H1 (cell line): ENCODE data around the gene DEGS2. TPM values are rescaled to one million over a fixed set of nuclear protein-coding genes. Genes with fewer than 3 reads are reported as not detected.

ENCODE experiments used
- CTCF ChIA-PET: fragments of 300-600 bp; sonication (Branson Sonifier 250); formaldehyde crosslinking; loops from one replicate; lab custom pipeline; 2021; ENCODE audit not compliant: partially characterized antibody; lab: Charles Lee
- POLR2A ChIA-PET: fragments of 300-600 bp; sonication (Branson Sonifier 250); formaldehyde crosslinking; loops from one replicate; lab custom pipeline; 2021; ENCODE audit warnings: inconsistent platforms; ENCODE audit not compliant: partially characterized antibody; lab: Charles Lee
- DNase-seq, 2 experiments: peaks; one replicate each; pipeline versions ENCODE4 v3.0.0 to v3.0.0-alpha.2; 2010 to 2022; ENCODE audit warnings: low spot score in 2 of 2, low read depth in 1 of 2, mixed read lengths in 1 of 2
- FAIRE-seq: peaks from 2 replicates; lab custom pipeline; 2011; peaks lifted over from hg19 to GRCh38; lab: Jason Lieb, UNC
- H2AFZ ChIP-seq: 2 replicates; pipeline ENCODE4 v1.8.1; 2012; ENCODE audit warnings: low read length, inconsistent platforms
- H2AK5ac ChIP-seq: 2 replicates; pipeline ENCODE4 v1.6.1; 2013; ENCODE audit warnings: low read depth, low read length
- H2BK120ac ChIP-seq: replicated peaks from 2 replicates; pipeline ENCODE3; 2013; ENCODE audit warnings: low read depth, low read length, inconsistent platforms
- H2BK12ac ChIP-seq: 2 replicates; pipeline ENCODE4 v1.6.1; 2013; ENCODE audit warnings: low read depth, low read length
- H2BK15ac ChIP-seq: 2 replicates; pipeline ENCODE4 v1.6.1; 2013; ENCODE audit warnings: low read length
- H2BK20ac ChIP-seq: 2 replicates; pipeline ENCODE4 v1.6.1; 2013; ENCODE audit warnings: low read length
- H2BK5ac ChIP-seq: 2 replicates; pipeline ENCODE4 v1.6.1; 2013; ENCODE audit warnings: low read depth, low read length
- H3K14ac ChIP-seq: 2 replicates; pipeline ENCODE4 v1.6.1; 2013; ENCODE audit warnings: inconsistent platforms; ENCODE audit not compliant: insufficient read length
- H3K18ac ChIP-seq: 2 replicates; pipeline ENCODE4 v1.6.1; 2013; ENCODE audit warnings: low read length; ENCODE audit errors: extremely low read depth
- H3K23ac ChIP-seq: 2 replicates; pipeline ENCODE4 v1.6.1; 2013; ENCODE audit warnings: inconsistent platforms; ENCODE audit not compliant: insufficient read length
- H3K23me2 ChIP-seq: 2 replicates; pipeline ENCODE4 v1.6.1; 2013; ENCODE audit warnings: low read depth, low read length
- H3K27ac ChIP-seq: 2 replicates; pipeline ENCODE4 v1.6.1; 2011; ENCODE audit warnings: low read depth, low read length, inconsistent platforms
- H3K27me3 ChIP-seq, 4 experiments: replicated peaks in 1 of 4; 1 replicate in 1 of 4; 2 replicates in 3 of 4; pipeline versions ENCODE4 v1.6.1 to v1.8.1; 2011 to 2013; ENCODE audit warnings: low read length in 3 of 4, mild to moderate bottlenecking in 3 of 4, inconsistent platforms in 2 of 4, mixed read lengths in 2 of 4, moderate library complexity in 1 of 4; ENCODE audit not compliant: control insufficient read depth in 3 of 4, insufficient read depth in 3 of 4; ENCODE audit errors: extremely low read depth in 1 of 4
- H3K36me3 ChIP-seq, 4 experiments: 2 replicates each; pipeline versions ENCODE4 v1.6.1 to v1.8.1; 2011 to 2013; ENCODE audit warnings: mild to moderate bottlenecking in 4 of 4, low read length in 3 of 4, moderate library complexity in 2 of 4, control low read depth in 1 of 4, inconsistent platforms in 1 of 4; ENCODE audit not compliant: insufficient read depth in 4 of 4, control insufficient read depth in 2 of 4
- H3K4ac ChIP-seq: replicated peaks from 2 replicates; pipeline ENCODE3; 2013; ENCODE audit warnings: low read length, low read depth, mixed read lengths, inconsistent platforms; ENCODE audit not compliant: insufficient read length
- H3K4me1 ChIP-seq, 4 experiments: replicated peaks in 1 of 4; 1 replicate in 1 of 4; 2 replicates in 3 of 4; pipeline versions ENCODE4 v1.6.1 to v1.8.1; 2011 to 2013; ENCODE audit warnings: low read length in 3 of 4, inconsistent platforms in 2 of 4, mixed read lengths in 1 of 4; ENCODE audit not compliant: insufficient read depth in 4 of 4, control insufficient read depth in 3 of 4
- H3K4me2 ChIP-seq, 2 experiments: 2 replicates each; pipeline versions ENCODE4 v1.6.1 to v1.8.1; 2011 to 2013; ENCODE audit warnings: low read depth in 2 of 2, low read length in 2 of 2, control low read depth in 1 of 2, inconsistent platforms in 1 of 2, mild to moderate bottlenecking in 1 of 2; ENCODE audit not compliant: insufficient read depth in 1 of 2
- H3K4me3 ChIP-seq, 4 experiments: fragments of 200-600, 300-600 bp in 1 of 4; sonication (generic), shearing (Covaris generic), sonication (Bioruptor Twin) in 1 of 4; 2 replicates each; pipeline versions ENCODE4 v1.5.1 to v1.8.1; 2011 to 2016; ENCODE audit warnings: low read length in 4 of 4, low read depth in 3 of 4, control low read depth in 2 of 4, inconsistent platforms in 2 of 4, mild to moderate bottlenecking in 2 of 4, mixed read lengths in 1 of 4, moderate library complexity in 1 of 4; ENCODE audit not compliant: insufficient read depth in 2 of 4; ENCODE audit errors: extremely low read depth in 1 of 4
- H3K56ac ChIP-seq: replicated peaks from 2 replicates; pipeline ENCODE3; 2013; ENCODE audit warnings: low read depth, mild to moderate bottlenecking, mixed read lengths, low read length, inconsistent platforms; ENCODE audit not compliant: insufficient read length
- H3K79me1 ChIP-seq: 2 replicates; pipeline ENCODE4 v1.6.1; 2013; ENCODE audit warnings: low read depth, low read length, control low read depth
- H3K79me2 ChIP-seq, 2 experiments: 2 replicates each; pipeline versions ENCODE4 v1.6.1 to v1.8.1; 2012 to 2013; ENCODE audit warnings: low read length in 2 of 2, mild to moderate bottlenecking in 2 of 2, inconsistent platforms in 1 of 2; ENCODE audit not compliant: insufficient read depth in 2 of 2, control insufficient read depth in 1 of 2
- H3K9ac ChIP-seq, 4 experiments: replicated peaks in 1 of 4; 1 replicate in 1 of 4; 2 replicates in 3 of 4; pipeline versions ENCODE4 v1.6.1 to v1.8.1; 2011 to 2013; ENCODE audit warnings: low read depth in 3 of 4, low read length in 3 of 4, control low read depth in 2 of 4, mild to moderate bottlenecking in 2 of 4, moderate library complexity in 2 of 4, inconsistent platforms in 1 of 4; ENCODE audit errors: extremely low read depth in 1 of 4
- H3K9me3 ChIP-seq, 2 experiments: 2 replicates each; pipeline versions ENCODE4 v1.6.1 to v1.8.1; 2012 to 2013; ENCODE audit warnings: mild to moderate bottlenecking in 2 of 2, moderate library complexity in 2 of 2, control low read depth in 1 of 2, inconsistent platforms in 1 of 2, low read depth in 1 of 2, low read length in 1 of 2, mixed read lengths in 1 of 2; ENCODE audit not compliant: insufficient read depth in 2 of 2
- H4K20me1 ChIP-seq, 2 experiments: replicated peaks in 1 of 2; 2 replicates each; pipeline versions ENCODE3 to v1.8.1; 2011 to 2013; ENCODE audit warnings: inconsistent platforms in 2 of 2, low read length in 2 of 2, mild to moderate bottlenecking in 1 of 2; ENCODE audit not compliant: insufficient read depth in 2 of 2, control insufficient read depth in 1 of 2
- H4K5ac ChIP-seq: 2 replicates; pipeline ENCODE4 v1.6.1; 2013; ENCODE audit warnings: low read length, low read depth, mixed read lengths, inconsistent platforms; ENCODE audit not compliant: insufficient read length
- H4K8ac ChIP-seq: 2 replicates; pipeline ENCODE4 v1.8.0; 2013; ENCODE audit warnings: mild to moderate bottlenecking, moderate library complexity, low read length, inconsistent platforms; ENCODE audit not compliant: insufficient read depth; ENCODE audit errors: extremely low read depth
- H4K91ac ChIP-seq: replicated peaks from 2 replicates; pipeline ENCODE3; 2013; ENCODE audit warnings: low read length, mixed read lengths, inconsistent platforms; ENCODE audit not compliant: insufficient read length
- ASH2L ChIP-seq: fragments of 200-600, 300-600 bp; sonication (generic); IDR thresholded peaks from one replicate; pipeline ENCODE4 v1.7.1; 2017; ENCODE audit warnings: low read length
- BACH1 ChIP-seq: IDR thresholded peaks from 2 replicates; pipeline ENCODE4 v1.6.1; 2012; ENCODE audit warnings: low read length, improper control_type of control experiment
- CEBPB ChIP-seq: IDR thresholded peaks from 2 replicates; pipeline ENCODE4 v1.6.1; 2012; ENCODE audit warnings: low read depth, low read length
- CTBP2 ChIP-seq: IDR thresholded peaks from 2 replicates; pipeline ENCODE4 v1.7.0; 2011; ENCODE audit warnings: borderline replicate concordance, mild to moderate bottlenecking, moderate library complexity, mixed read lengths, low read length; ENCODE audit not compliant: insufficient read depth, insufficient read length
- GABPA ChIP-seq: IDR thresholded peaks from 2 replicates; pipeline ENCODE4 v1.6.1; 2011; ENCODE audit warnings: mild to moderate bottlenecking, low read length, moderate library complexity, borderline replicate concordance; ENCODE audit not compliant: insufficient read depth
- JUN ChIP-seq: IDR thresholded peaks from 2 replicates; pipeline ENCODE4 v1.6.1; 2011; ENCODE audit warnings: low read depth, mild to moderate bottlenecking, improper control_type of control experiment, low read length
- JUND ChIP-seq: IDR thresholded peaks from 2 replicates; pipeline ENCODE4 v1.6.1; 2011; ENCODE audit warnings: mild to moderate bottlenecking, improper control_type of control experiment, low read length
- NANOG ChIP-seq: IDR thresholded peaks from 2 replicates; pipeline ENCODE4 v1.6.1; 2011; ENCODE audit warnings: low read length, low read depth, mild to moderate bottlenecking, inconsistent platforms; ENCODE audit not compliant: insufficient read depth, poor library complexity, severe bottlenecking
- WGBS, 2 experiments: shearing (Covaris generic) in 1 of 2; methylation state at CpG; one replicate each; pipeline versions ENCODE4 v1.1.6 to v1.1.7; 2013 to 2015; ENCODE audit warnings: low lambda C conversion rate in 2 of 2, mixed read lengths in 2 of 2, inconsistent platforms in 1 of 2, low coverage in 1 of 2, missing lambda C conversion rate in 1 of 2; ENCODE audit not compliant: insufficient replicate concordance in 2 of 2, insufficient coverage in 1 of 2, insufficient read length in 1 of 2; ENCODE audit errors: extremely low coverage in 1 of 2, missing lambda C conversion rate in 1 of 2; 5-methylcytosine and 5-hydroxymethylcytosine counted together
- polyA plus RNA-seq, 7 experiments: library from polyadenylated mRNA; depleted of rRNA in 3 of 7; stranded (reverse) in 5 of 7; unstranded in 2 of 7; fragments of >200 nt in 5 of 7; fragments of 200-250 nt in 2 of 7; gene quantifications; 1 replicate in 5 of 7; 2 replicates in 1 of 7; 4 replicates in 1 of 7; pipeline versions ENCODE4 v1.2.1 to v1.2.3, GENCODE V29; 2011 to 2013; ENCODE audit warnings: missing spikeins in 2 of 7, mixed read lengths in 2 of 7
- total RNA-seq: library from RNA; stranded (reverse); fragmentation: NEBNext Ultra II Directional; extraction: Animal tissue kit (Norgen Biotek cat#: 25700); gene quantifications from 2 replicates; pipeline ENCODE4 v1.2.1, GENCODE V29; 2021
- TF ChIP-seq, protein P1 (sequence below), 3 experiments: IDR thresholded peaks; 1 replicate in 2 of 3; 2 replicates in 1 of 3; pipeline versions ENCODE4 v1.5.1 to v1.6.1; 2011; ENCODE audit warnings: low read length in 3 of 3, mild to moderate bottlenecking in 3 of 3, inconsistent platforms in 2 of 3, low read depth in 1 of 3, moderate library complexity in 1 of 3; ENCODE audit not compliant: insufficient read depth in 1 of 3; ENCODE audit errors: control extremely low read depth in 1 of 3

Gene DEGS2
- total and polyA plus RNA-seq, 2 of the 8 experiments (the other 6 are each of a cell fraction or from before 2014, with no cell fraction given), result 0.61 to 0.82 TPM

DNA sequence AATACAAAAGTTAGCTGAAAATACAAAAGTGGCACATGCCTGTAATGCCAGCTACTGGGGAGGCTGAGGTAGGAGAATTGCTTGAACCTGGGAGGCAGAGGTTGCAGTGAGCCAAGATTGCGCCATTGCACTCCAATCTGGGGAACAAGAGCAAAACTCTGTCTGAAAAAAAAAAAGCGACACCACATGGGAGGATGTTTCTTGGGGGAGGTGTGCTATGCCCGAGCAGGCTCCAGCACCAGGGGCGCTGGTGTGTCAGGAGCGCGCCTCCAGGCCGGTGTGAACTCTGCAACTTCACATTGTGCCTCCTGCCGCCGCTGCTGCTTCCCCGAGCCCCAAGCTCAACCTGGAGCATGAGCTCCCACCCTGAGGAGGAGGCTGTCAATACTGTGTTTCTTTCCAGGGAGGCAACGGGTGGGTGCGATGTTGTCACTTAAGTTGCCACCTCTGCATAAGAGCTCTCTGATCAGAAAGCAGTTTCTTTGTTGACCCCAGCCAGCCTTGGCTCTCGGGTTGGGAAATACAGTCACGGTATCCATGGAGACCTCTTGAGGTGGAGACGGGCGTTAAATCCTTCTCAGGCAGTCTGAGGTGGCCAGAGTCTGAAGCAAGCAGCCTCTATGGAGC, 18.9 kb downstream of the DEGS2 start:
- Histone ChIP-seq H3K23me2 (no peaks in the 10 kb centered on the region), H2AK5ac (no peak overlapping the region), H3K79me2 (no peaks in the 10 kb centered on the region), H3K79me1 (peaks cover 3% of the 10 kb centered on the region; the same call in 1 of the 2 replicates), H4K91ac (no peak overlapping the region), H3K9me3 (no peaks in the 10 kb centered on the region), H2AFZ (no peak overlapping the region), H3K4me3 (no peak overlapping the region), H3K36me3 (0 out of 8 replicates have a peak, but pooled peaks cover 0 to 3% (median 0%) of the 10 kb centered on the region in 4 experiments), H2BK120ac (no peak overlapping the region), H2BK12ac (0 out of 2 replicates have a peak overlapping the region, but pooled peaks have one; percentile 7), H3K27me3 (no peaks in the 10 kb centered on the region; a peak in 1 of 7 replicates), H3K18ac (no peak overlapping the region; the same call in 1 of the 2 replicates), H3K4me2 (peak overlapping the region; percentile 9 to 23; a peak in 3 of 4 replicates), H3K4ac (no peak overlapping the region), H3K23ac (no peak overlapping the region), H4K8ac (no peak overlapping the region), H2BK15ac (no peak overlapping the region), H4K5ac (no peak overlapping the region), H3K4me1 (peaks cover 0 to 6% (median 5%) of the 10 kb centered on the region in 4 experiments; a peak in 5 of 7 replicates), H4K20me1 (peaks cover 0 to 9% of the 10 kb centered on the region in 2 experiments), H3K27ac (no peak overlapping the region; the same call in 1 of the 2 replicates), H2BK20ac (no peak overlapping the region), H3K56ac (no peak overlapping the region), H2BK5ac (0 out of 2 replicates have a peak overlapping the region, but pooled peaks have one; percentile 2), H3K9ac (no peak overlapping the region; a peak in 1 of 7 replicates), H3K14ac (no peak overlapping the region)
- WGBS, 2 experiments, result 52% methylated on average over 16 of the region's 16 CpGs; no CpG with 5 or more reads in 1 of the 2 experiments
- FAIRE-seq, result peak; percentile 24
- DNase-seq, result peak; percentile 58 to 78
- ChIA-PET POLR2A (interaction anchor here (1.2 kb wide), 1 partner anchor 15 kb away, joined by 4 read pairs; no protein-coding TSS in a partner anchor), CTCF (interaction anchor here (0.6 to 22.9 kb wide), 14 partner anchors 9 to 234 kb away, joined by 3 to 307 read pairs (median 6); partner anchors contain the start of gene DEGS2)
- TF ChIP-seq CTBP2, result no peak
- TF ChIP-seq JUND, result no peak
- peak; percentile 28; the same call in 1 of the 2 replicates for TF ChIP-seq GABPA
- no peak for TF ChIP-seq NANOG
- TF ChIP-seq, protein P1, sequence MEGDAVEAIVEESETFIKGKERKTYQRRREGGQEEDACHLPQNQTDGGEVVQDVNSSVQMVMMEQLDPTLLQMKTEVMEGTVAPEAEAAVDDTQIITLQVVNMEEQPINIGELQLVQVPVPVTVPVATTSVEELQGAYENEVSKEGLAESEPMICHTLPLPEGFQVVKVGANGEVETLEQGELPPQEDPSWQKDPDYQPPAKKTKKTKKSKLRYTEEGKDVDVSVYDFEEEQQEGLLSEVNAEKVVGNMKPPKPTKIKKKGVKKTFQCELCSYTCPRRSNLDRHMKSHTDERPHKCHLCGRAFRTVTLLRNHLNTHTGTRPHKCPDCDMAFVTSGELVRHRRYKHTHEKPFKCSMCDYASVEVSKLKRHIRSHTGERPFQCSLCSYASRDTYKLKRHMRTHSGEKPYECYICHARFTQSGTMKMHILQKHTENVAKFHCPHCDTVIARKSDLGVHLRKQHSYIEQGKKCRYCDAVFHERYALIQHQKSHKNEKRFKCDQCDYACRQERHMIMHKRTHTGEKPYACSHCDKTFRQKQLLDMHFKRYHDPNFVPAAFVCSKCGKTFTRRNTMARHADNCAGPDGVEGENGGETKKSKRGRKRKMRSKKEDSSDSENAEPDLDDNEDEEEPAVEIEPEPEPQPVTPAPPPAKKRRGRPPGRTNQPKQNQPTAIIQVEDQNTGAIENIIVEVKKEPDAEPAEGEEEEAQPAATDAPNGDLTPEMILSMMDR (IDR thresholded peaks at IDR 0.05; ENCODE audit: control extremely low read depth in 1 of 3, insufficient read depth in 1 of 3, low read depth in 1 of 3, low read length in 3 of 3), result peak in 2 of 3 experiments; percentile 73 to 78; a peak in 3 of 4 replicates
- TF ChIP-seq CEBPB, result 0 out of 2 replicates have a peak, but pooled peaks have one; percentile 13
- TF ChIP-seq JUN, result no peak
- TF ChIP-seq BACH1, result peak; percentile 76; the same call in 1 of the 2 replicates
- TF ChIP-seq ASH2L, result peak; percentile 56
